HG03378 (cell line): ENCODE measurements around the gene PLEKHO2.
A peak's percentile ranks its signal among the peaks of the same experiment; 100 is the strongest.
"Not testable (repeated sequence)": the region's sequence is repeated elsewhere in the genome, so short reads cannot be mapped to it uniquely, and the experiment has no call there.

Source experiments
- ATAC-seq: cut with Tn5 transposase; IDR thresholded peaks from one replicate; pipeline ENCODE4 v1.9.1; 2021; ENCODE audit warnings: mild to moderate bottlenecking, moderate library complexity; ENCODE audit not compliant: unreplicated experiment

The PLEKHO2 gene, protein sequence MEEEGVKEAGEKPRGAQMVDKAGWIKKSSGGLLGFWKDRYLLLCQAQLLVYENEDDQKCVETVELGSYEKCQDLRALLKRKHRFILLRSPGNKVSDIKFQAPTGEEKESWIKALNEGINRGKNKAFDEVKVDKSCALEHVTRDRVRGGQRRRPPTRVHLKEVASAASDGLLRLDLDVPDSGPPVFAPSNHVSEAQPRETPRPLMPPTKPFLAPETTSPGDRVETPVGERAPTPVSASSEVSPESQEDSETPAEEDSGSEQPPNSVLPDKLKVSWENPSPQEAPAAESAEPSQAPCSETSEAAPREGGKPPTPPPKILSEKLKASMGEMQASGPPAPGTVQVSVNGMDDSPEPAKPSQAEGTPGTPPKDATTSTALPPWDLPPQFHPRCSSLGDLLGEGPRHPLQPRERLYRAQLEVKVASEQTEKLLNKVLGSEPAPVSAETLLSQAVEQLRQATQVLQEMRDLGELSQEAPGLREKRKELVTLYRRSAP

DNA sequence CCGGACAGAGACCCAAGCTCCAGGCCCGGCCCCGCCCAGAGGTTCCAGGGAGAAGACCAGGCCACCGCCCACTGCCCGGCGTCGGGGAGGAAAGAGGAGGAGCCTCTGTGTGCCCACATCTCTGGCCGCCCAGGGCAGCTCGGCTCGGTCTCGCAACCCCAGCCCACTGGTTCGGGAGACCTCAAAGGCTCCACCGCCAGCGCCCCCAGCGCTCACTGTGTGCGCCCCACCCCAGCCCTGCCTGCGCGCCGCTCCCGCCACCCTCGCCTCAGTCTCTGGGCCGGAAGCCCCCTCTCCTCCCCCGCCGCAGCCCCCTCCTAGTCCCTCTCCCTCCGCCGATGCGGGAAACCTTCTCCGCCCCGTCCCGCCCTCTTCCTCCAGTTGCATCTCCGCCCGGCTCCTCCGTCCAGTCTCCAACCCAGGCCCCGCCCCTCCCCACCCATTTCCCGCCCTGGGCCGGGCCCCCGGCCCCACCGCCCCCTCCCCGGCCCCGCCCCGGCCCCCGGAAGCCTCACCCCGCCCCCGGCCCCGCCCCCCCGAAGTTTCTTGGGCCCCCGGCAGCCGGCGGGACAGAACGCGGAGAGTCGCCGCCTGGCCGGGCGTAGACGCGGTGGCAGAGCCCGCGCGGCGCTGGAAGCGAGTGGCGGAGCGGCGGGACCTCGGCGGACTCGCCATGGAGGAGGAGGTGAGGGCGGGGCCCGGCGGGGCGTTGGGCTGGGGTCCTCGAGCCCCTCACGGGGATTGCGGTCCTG is at the start of gene PLEKHO2:
Gene PLEKHO2 (plus strand): TSS at position 572 of the 752 bp plus-strand sequence. CDS start 102 bp downstream, at position 674.
- ATAC-seq: peak; percentile 51

DNA sequence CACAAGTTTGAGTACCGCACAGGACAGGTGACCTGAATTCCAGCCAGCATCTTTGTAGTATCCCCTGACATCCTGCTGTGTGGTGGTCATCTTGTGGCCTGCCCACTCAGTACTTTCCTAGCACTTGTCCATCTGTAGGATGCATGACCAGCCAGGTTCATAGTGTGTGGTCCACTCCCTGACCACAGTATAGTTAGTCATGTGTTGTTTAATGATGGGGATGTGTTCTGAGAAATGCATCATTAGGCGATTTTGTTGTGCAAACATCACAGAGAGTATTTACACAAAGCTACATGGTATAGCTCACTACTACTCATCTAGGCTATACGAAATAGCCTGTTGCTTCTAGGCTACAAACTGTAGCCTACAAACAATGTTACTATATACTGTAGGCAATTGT is 49.4 kb upstream of the PLEKHO2 start:
- no peak for ATAC-seq

DNA sequence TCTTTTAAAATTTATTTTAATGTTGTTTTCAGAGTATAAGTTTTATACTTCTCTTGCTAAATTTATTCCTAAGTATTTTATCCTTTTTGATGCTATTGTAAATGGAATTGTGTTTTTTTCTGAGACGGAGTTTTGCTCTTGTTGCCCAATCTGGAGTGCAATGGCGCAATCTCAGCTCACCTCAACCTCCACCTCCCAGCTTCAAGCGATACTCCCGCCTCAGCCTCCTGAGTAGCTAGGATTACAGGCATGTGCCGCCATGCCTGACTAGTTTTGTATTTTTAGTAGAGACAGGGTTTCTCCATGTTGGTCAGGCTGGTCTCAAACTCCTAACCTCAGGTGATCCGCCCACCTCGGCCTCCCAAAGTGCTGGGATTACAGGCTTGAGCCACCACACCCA is 46.4 kb upstream of the PLEKHO2 start:
- ATAC-seq: not testable (repeated sequence)

DNA sequence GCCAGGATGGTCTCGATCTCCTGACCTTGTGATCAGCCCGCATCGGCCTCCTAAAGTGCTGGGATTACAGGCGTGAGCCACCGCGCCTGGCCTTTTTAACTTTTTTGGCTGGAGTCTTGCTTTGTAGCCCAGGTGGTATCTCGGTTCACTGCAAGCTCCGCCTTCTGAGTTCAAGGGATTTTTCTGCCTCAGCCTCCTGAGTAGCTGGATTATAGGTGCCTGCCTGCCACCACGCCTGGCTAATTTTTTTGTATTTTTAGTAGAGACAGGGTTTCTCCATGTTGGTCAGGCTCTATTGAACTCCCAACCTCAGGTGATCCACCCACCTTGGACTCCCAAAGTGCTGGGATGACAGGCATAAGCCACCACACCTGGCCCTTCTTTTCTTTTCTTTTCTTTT is 45.8 kb upstream of the PLEKHO2 start:
- ATAC-seq: not testable (repeated sequence)

DNA sequence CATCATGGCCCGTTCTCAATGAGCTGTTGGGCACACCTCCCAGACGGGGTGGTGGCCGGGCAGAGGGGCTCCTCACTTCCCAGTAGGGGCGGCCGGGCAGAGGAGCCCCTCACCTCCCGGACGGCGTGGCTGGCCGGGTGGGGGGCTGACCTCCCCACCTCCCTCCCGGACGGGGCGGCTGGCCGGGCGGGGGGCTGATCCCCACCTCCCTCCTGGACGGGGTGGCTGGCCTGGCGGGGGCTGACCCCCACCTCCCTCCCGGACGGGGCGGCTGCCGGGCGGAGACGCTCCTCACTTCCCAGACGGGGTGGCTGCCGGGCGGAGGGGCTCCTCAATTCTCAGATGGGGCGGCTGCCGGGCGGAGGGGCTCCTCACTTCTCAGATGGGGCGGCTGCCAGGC is 42.8 kb upstream of the PLEKHO2 start:
- ATAC-seq: not testable (repeated sequence)

DNA sequence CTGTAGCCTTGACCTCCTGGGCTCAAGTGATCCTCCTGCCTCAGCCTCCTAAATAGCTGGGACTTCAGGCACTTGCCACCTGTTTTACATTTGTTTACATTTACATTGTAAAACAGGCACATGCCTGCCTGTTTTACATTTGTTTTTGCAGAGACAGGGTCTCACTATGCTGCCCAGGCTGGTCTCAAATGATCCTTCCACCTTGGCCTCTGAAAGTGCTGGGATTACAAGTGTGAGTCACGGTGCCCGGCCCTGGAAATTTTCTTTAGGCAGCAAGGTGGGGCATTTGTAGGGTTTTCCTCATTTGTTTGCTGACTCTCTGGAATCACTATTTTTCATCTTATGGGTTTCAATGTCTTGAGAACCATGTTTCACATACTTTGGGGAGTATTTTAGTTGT is 41.2 kb upstream of the PLEKHO2 start:
- no peak for ATAC-seq

DNA sequence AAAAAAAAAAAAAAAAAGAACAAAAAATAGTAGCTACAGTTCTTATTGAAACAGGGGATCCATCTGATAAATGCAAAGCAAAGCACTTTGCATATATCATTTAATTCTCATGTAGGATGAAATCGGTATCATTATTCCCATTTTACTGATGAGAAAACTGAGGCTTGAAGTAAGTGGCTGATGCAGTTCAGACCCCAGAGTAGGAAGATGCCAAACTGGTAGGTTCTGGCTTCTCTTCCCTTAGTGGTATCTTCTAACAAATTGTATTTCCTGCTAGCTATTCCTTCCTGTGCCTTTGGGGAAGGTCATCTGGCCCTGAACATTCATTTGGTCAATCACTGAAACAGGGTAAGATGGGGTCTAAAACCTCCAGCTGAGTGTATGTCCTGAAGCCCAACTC is 38.2 kb upstream of the PLEKHO2 start:
- ATAC-seq: no peak

DNA sequence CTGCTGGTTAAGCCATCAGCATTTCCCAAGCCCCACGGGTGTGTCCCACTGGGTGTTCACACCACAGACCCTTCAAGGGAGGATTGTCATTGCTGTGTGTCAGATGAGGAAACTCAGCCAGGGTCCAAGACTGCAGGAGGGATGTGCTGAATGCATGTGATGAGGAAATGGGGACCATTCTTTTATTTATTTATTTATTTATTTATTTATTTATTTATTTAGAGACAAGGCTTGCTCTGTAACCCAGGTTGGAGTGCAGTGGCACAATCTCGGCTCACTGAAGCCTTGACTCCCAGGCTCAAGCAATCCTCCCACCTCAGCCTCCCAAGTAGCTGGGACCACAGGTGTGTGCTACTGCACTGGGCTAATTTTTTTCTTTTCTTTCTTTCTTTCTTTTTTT is 37.1 kb upstream of the PLEKHO2 start:
- ATAC-seq: no peak

DNA sequence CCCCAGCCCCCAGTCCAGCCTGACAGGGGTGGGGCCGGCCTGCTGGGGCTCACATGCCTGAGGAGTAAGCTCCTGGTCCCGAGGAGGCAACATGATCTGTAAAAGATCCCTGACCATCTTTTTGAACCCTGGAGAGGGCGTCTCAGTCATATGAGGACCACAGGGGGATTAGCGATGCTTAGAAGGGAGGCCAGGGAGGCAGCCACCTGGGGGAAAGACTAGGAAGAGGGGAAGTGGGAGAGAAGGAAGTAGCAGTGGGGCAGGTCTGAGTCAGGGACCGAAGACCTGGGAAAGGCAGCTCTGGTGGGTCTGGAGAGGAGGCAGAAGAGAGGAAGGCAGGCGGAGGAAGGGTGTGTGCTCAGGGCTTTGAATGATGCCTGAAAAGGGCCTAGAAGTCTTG is 35.2 kb upstream of the PLEKHO2 start:
- ATAC-seq: no peak

DNA sequence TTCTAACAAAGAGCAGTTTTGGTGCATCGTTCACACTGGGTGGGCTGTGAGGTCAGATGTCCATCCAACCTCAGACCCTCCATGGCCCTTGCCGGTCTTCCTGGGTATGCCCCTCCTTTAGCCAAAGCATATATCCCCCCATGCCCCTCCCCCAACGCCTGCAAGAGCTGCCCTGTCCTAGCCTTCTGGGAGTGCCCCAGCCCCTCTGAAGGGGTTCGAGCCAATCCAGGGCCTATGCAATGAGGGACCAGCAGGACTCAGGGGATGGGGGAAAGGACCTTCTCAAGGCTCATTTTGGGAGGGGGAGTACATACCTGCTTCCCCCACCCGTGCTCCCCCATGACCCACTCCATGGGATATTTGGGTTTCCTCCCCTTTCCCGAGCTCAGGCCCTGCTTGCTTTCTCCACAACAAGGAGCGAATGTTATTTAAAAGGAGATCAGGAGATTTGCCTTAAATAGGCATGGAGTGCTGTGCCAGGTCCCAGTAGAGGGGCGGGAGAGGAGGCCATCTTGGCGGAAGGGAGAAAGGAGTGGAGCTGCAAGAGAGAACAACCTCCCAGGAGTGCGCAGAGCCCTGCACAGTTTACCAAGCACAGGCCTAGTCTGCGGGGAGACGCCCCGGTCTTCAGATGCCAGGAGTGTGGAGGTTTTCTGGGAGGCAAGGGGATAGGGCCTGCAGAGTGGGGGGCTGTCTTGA is 34.5 kb upstream of the PLEKHO2 start:
- ATAC-seq: no peak

DNA sequence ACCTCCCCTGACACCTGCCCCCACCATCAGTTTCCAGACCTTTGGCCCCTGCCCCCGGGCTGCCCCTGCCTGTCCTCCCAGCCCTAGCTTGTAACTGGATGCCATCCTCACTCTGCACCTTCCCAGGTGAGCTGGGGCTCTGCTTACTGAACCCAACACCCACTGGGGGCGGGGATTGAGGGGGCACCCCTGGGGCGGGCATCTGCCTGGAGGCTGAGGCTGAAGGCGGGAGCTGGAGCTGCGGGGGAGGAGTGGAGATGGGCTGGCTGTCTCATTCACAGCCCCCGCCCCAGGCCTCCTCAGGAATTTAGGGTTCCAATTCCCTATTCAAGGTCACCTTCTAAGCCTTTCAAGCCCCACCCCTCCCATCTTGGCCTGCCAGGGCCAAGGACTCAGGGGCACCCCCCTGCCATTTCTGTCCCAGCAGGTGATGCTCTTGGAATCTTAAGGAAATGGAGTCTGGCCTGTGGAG is 33.9 kb upstream of the PLEKHO2 start:
- ATAC-seq: no peak

DNA sequence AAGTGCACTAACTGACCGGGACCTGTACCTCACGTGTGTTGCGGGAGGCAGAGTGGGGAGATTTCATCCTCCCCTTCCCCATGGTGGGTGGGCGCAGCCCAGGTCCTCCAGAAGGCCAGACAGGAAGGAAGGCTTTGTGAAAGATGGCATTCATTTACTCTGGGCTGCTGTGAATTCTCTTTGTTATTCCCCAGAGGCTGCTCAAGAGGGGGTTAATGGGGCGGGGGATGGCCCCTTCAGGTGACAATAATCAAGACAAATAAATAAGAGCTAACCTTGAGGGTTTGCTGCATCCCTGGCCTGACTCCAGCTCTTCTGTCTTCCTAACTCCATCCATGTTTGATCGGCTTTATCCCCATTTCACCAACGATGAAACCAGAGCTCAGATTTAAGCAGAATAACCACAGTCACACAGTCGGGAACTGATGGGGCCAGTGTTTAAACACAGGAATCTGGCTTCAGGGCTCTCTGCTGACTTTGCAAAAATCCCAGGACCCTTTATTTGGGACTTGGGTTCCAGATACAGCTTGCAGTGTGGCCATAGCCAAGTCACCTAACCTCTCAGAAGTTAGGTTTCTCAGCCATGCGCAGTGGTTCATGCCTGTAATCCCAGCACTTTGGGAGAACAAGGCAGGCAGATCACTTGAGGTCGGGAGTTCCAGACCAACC is 32.8 kb upstream of the PLEKHO2 start:
- ATAC-seq: no peak

DNA sequence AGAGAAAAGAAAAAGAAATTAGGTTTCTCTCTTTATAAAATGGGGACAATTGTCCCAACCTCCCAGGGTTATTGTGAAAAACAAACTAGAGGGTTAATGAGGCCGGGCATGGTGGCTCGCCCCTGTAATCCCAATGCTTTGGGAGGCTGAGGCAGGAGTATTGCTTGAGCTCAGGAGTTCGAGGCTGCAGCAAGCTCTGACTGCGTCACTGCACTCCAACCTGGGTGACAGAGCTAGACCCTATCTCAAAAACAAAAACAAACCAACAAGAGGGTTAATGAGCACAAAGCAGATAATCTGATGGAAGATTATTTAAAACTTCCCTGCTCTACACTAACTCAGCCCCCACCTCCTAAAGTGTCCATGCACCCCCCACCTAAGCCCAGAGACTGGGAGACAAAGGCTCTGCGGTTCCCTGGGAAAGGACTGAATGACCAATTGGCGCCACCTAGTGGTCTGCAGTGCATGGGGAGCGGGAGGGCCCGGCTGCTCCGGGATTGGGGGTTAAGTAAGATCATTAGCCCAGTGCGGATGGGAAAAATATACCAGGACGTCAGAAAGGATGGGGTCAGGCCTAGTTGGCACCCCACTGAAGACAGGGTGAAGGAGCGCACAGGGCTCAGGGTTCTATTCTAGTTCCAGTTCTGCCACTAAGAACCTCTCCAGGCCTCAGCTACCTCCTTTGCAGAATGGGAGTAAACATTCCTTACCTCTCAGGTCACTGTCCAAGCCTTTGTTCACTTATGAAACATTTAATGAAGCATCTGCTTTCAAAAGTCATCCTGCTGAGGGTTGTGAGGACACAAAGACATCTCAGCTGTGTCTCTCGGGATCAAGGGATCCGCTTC is 31.8 kb upstream of the PLEKHO2 start:
- no peak for ATAC-seq

DNA sequence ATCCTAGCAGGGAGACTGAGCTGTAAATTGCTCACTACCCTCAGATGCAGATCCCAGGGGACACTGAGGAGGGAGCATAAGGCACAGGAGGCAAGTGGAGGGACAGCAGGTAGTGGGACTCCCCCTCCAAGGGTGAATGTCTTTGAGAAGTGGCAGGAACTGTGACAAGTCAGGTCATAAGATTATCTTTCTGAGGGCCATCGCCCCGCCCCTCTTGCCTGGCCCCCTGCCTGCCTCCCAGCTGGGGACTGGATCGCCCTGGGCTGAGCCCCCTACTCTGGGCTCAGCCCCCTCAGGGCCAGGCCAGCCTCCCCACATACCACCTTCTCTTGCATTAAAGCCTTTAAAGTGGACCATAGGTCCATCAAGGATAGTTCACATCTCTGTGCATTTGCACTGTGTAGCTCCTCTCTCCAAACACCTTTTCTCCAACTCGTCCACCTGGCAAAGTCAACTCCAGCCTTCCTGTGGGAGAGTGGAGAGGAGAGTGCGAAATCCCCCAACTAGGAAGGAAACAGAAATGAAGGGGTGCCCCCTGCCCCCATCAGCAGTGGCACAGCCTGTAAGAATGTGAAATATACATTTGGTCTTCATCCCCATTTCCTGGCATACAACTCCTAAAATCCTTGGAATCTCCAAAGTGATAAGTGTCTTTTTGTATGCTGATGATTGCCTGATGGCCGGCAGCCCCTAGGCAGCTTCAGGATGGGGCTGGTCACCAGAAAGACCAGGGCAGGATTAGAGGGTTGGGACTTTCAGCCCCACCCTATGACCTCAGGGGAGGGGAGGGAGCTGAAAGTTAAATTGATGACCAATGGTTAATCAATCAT is 31.0 kb upstream of the PLEKHO2 start:
- no peak for ATAC-seq

DNA sequence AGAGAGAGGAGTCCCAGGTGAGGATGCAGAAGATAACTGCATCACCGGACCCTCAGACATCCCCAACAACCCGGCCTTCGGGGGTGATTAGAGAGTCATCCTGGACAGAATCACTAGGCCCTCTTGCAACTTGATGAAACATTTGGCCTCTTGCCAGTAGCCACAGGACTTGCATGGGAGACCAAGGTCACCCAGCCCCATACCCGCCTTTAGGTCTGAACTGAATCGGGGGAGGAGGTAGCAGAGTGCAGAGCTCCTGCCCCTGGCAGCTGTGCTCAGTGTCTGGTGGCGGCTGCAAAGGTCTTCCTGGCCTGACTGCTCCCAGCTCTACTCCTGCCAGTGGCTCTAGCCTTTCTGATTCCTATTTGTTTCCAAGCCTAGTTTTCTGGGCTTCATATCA is 28.6 kb upstream of the PLEKHO2 start:
- no peak for ATAC-seq

DNA sequence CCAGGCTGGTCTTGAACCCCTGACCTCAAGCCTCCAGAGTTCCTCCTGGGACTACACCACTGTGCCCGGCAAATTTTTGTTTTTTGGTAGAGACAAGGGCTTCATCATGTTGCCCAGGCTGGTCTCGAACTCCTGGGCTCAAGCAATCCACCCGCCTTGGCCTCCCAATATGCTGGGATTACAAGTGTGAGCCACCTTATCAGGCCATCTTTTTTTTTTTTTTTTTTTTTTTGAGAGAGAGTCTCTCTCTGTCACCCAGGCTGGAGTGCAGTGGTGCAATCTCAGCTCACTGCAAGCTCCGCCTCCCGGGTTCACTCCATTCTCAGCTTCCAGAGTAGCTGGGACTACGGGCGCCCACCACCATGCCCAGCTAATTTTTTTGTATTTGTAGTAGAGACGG is 27.4 kb upstream of the PLEKHO2 start:
- not testable (repeated sequence) for ATAC-seq

DNA sequence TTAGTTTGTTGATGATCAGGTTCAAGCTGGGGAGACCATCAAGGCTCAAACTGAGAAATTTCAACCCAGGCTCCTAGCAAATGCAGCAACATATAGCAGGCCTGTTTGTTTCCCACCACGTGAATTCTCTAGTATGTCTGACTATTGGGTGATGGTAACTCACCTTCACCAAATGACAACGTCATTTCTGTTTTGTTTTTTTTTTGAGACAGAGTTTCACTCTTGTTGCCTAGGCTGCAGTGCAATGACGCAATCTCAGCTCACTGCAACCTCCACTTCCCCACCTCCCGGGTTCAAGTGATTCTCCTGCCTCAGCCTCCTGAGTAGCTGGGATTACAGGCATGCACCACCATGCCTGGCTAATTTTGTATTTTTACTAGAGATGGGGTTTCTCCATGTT is 26.8 kb upstream of the PLEKHO2 start:
- ATAC-seq: not testable (repeated sequence)

DNA sequence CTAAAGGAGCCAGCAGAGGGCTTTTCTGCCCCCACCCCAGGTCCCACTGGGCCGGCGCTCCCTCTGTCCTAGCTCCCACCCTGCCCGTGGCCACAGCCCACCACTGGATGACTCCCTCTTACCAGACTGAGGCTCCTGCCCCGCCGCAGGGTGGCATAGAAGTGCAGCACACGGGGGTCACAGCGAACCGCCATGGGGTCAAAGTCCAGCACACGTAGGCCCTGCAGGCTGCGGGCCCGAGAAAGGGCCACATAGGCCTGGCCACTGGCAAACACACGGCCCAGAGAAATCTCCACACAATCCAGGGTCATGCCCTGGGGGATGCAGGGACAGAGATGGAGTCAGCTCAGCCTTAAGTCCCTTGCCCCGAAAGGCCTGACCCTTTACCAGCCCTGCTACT is 25.3 kb upstream of the PLEKHO2 start:
- ATAC-seq: no peak

DNA sequence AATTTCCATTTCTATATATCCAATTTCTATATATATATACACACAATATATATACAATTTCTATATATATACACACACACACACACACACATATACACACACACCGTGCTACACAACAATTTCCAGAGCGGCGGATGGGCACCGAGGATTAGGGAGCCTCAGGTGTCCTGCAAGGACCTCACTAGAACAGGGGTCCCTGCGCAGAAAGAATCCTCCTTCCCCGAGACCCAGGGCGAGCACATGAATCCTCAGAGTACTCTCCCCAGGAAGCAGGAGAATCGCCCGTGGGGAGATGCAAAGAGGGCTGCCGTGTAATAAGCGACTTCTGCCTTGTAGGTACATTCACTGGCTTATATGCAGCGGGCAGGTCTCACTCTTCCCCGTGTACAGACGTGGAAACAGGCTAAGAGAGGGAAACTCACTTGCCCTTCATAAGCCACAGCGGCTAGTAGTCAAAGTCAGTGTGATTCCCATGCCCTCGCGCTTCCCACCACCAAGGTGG is 16.7 kb upstream of the PLEKHO2 start:
- ATAC-seq: no peak
